ENCODE measurements around the gene ASIC2.

GRCh38 chr17:33142705-33143299 is 150.3 kb downstream of the ASIC2 start:
- TF ChIP-seq, protein P1, sequence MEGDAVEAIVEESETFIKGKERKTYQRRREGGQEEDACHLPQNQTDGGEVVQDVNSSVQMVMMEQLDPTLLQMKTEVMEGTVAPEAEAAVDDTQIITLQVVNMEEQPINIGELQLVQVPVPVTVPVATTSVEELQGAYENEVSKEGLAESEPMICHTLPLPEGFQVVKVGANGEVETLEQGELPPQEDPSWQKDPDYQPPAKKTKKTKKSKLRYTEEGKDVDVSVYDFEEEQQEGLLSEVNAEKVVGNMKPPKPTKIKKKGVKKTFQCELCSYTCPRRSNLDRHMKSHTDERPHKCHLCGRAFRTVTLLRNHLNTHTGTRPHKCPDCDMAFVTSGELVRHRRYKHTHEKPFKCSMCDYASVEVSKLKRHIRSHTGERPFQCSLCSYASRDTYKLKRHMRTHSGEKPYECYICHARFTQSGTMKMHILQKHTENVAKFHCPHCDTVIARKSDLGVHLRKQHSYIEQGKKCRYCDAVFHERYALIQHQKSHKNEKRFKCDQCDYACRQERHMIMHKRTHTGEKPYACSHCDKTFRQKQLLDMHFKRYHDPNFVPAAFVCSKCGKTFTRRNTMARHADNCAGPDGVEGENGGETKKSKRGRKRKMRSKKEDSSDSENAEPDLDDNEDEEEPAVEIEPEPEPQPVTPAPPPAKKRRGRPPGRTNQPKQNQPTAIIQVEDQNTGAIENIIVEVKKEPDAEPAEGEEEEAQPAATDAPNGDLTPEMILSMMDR (IDR thresholded peaks at IDR 0.05 in 8 of 11, conservative IDR thresholded peaks at IDR 0.05 in 3 of 11) = no peak
- no peak for TF ChIP-seq POLR2A (IDR thresholded peaks at IDR 0.05)
- TF ChIP-seq POLR2AphosphoS5 (IDR thresholded peaks at IDR 0.05) = no peak
